ENCODE results near the gene MYO15B. TPM values are rescaled to one million over a fixed set of nuclear protein-coding genes. Genes with fewer than 3 reads are reported as not detected.

The MYO15B gene
- total RNA-seq, 1 experiment from 2014 or later, result 30.3 TPM

- ChIA-PET CTCF (interaction anchor here (0.6 to 2.8 kb wide), 46 partner anchors 10 to 213 kb away, joined by 3 to 169 read pairs (median 6); partner anchors contain the start of genes GALK1, ITGB4, RECQL5 and SAP30BP), RAD21 (ENCODE audit: low non-redundant PET in 1 of 2, low total read pairs in 2 of 2, uncharacterized antibody in 2 of 2, unreplicated experiment in 2 of 2) (interaction anchor here (0.6 to 2.8 kb wide), 13 partner anchors 12 to 133 kb away, joined by 3 to 18 read pairs (median 6); partner anchors contain the start of gene GALK1 (in 1 of the 2)), POLR2A (interaction anchor here (0.9 to 2.4 kb wide), 4 partner anchors 13 to 116 kb away, joined by 3 to 17 read pairs (median 4); a partner anchor contains a TSS)
- Histone ChIP-seq H3K79me2 (ENCODE audit: insufficient read depth, low read length) (no peaks in the 10 kb centered on the region), H3K27ac (ENCODE audit: low read depth, low read length) (peak overlapping the region; percentile 73; the same call in 1 of the 2 replicates), H4K20me1 (ENCODE audit: insufficient read depth) (no peaks in the 10 kb centered on the region), H3K9ac (ENCODE audit: low read length) (peak overlapping the region; percentile 2; the same call in 1 of the 2 replicates), H2AFZ (ENCODE audit: low read depth, low read length, poor library complexity, severe bottlenecking) (no peak overlapping the region), H3K4me2 (ENCODE audit: low read length) (peak overlapping the region; percentile 60; the same call in 1 of the 2 replicates), H3K9me2 (ENCODE audit: insufficient read depth) (no peaks in the 10 kb centered on the region), H3K36me3 (ENCODE audit: control insufficient read depth in 1 of 2, insufficient read depth in 2 of 2, low read length in 2 of 2) (no peaks in the 10 kb centered on the region), H3K4me3 (replicated peaks in 1 of 2; ENCODE audit: low read depth in 1 of 2, low read length in 2 of 2) (no peak overlapping the region), H3K27me3 (ENCODE audit: insufficient read depth, low read length) (no peaks in the 10 kb centered on the region), H3K9me3 (ENCODE audit: control insufficient read depth in 1 of 2, insufficient read depth in 1 of 2, low read depth in 1 of 2, low read length in 2 of 2) (no peaks in the 10 kb centered on the region), H3K4me1 (ENCODE audit: control insufficient read depth in 1 of 2, insufficient read depth in 2 of 2, low read length in 2 of 2) (peaks cover 15 to 22% of the 10 kb centered on the region in 2 experiments)
- BruUV-seq (replicated peaks), result no TSS peak
- TF ChIP-seq ATF3 (IDR thresholded peaks at IDR 0.05) (no peak), ZFX (IDR thresholded peaks at IDR 0.05) (no peak), CEBPB (IDR thresholded peaks at IDR 0.05; ENCODE audit: low read depth) (no peak), TCF7L2 (IDR thresholded peaks at IDR 0.05; ENCODE audit: borderline replicate concordance, extremely low read depth, insufficient read depth, insufficient read length) (no peak), JUND (IDR thresholded peaks at IDR 0.05) (no peak), EZH2 (IDR thresholded peaks at IDR 0.05) (no peak), SRF (IDR thresholded peaks at IDR 0.05; ENCODE audit: low read depth) (no peak), RAD21 (IDR thresholded peaks at IDR 0.05; ENCODE audit: low read depth) (no peak), MAX (IDR thresholded peaks at IDR 0.05) (no peak), ELF1 (IDR thresholded peaks at IDR 0.05; ENCODE audit: borderline replicate concordance, low read depth) (no peak), POLR2AphosphoS5 (IDR thresholded peaks at IDR 0.05; ENCODE audit: low read depth, low read length) (no peak), POLR2A (IDR thresholded peaks at IDR 0.05; ENCODE audit: borderline replicate concordance, extremely low read depth, insufficient read depth, insufficient read length) (no peak), ZNF274 (IDR thresholded peaks at IDR 0.05; ENCODE audit: low read depth, low read length) (no peak), EGR1 (IDR thresholded peaks at IDR 0.05; ENCODE audit: low read depth) (no peak), EZH2phosphoT487 (IDR thresholded peaks at IDR 0.05; ENCODE audit: borderline replicate concordance) (no peak)
- TF ChIP-seq, protein P1, sequence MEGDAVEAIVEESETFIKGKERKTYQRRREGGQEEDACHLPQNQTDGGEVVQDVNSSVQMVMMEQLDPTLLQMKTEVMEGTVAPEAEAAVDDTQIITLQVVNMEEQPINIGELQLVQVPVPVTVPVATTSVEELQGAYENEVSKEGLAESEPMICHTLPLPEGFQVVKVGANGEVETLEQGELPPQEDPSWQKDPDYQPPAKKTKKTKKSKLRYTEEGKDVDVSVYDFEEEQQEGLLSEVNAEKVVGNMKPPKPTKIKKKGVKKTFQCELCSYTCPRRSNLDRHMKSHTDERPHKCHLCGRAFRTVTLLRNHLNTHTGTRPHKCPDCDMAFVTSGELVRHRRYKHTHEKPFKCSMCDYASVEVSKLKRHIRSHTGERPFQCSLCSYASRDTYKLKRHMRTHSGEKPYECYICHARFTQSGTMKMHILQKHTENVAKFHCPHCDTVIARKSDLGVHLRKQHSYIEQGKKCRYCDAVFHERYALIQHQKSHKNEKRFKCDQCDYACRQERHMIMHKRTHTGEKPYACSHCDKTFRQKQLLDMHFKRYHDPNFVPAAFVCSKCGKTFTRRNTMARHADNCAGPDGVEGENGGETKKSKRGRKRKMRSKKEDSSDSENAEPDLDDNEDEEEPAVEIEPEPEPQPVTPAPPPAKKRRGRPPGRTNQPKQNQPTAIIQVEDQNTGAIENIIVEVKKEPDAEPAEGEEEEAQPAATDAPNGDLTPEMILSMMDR (IDR thresholded peaks at IDR 0.05 in 2 of 3, conservative IDR thresholded peaks at IDR 0.05 in 1 of 3; ENCODE audit: borderline replicate concordance in 1 of 3, insufficient read depth in 1 of 3, low read depth in 2 of 3, low read length in 2 of 3), result no peak
- TF ChIP-seq, protein P2, sequence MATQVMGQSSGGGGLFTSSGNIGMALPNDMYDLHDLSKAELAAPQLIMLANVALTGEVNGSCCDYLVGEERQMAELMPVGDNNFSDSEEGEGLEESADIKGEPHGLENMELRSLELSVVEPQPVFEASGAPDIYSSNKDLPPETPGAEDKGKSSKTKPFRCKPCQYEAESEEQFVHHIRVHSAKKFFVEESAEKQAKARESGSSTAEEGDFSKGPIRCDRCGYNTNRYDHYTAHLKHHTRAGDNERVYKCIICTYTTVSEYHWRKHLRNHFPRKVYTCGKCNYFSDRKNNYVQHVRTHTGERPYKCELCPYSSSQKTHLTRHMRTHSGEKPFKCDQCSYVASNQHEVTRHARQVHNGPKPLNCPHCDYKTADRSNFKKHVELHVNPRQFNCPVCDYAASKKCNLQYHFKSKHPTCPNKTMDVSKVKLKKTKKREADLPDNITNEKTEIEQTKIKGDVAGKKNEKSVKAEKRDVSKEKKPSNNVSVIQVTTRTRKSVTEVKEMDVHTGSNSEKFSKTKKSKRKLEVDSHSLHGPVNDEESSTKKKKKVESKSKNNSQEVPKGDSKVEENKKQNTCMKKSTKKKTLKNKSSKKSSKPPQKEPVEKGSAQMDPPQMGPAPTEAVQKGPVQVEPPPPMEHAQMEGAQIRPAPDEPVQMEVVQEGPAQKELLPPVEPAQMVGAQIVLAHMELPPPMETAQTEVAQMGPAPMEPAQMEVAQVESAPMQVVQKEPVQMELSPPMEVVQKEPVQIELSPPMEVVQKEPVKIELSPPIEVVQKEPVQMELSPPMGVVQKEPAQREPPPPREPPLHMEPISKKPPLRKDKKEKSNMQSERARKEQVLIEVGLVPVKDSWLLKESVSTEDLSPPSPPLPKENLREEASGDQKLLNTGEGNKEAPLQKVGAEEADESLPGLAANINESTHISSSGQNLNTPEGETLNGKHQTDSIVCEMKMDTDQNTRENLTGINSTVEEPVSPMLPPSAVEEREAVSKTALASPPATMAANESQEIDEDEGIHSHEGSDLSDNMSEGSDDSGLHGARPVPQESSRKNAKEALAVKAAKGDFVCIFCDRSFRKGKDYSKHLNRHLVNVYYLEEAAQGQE (IDR thresholded peaks at IDR 0.05; ENCODE audit: low read depth), result no peak
- intact Hi-C loops (cut with micrococcal nuclease), result loop anchor here (5.0 kb wide), 1 partner anchor 115 kb away; the partner anchor contains the start of genes CASKIN2 and TSEN54
- ATAC-seq (no peak), DNase-seq (ENCODE audit: low read depth, low spot score) (no peak)
These were observed 44.8 kb downstream of the MYO15B start for GRCh38 chr17:75632428-75632827.

All from HCT116 (cell line).